Fibroblast of peridontal ligament (primary cell): Measurements from ENCODE around the gene EEPD1.
"Not testable (repeated sequence)": the region's sequence is repeated elsewhere in the genome, so short reads cannot be mapped to it uniquely, and the experiment has no call there.

Experiments
- DNase-seq: peaks from one replicate; pipeline ENCODE4 v3.0.0-alpha.2; 2010; ENCODE audit errors: extremely low read depth

Gene EEPD1

GRCh38 chr7:36152756-36153570 is at the start of gene EEPD1:
EEPD1 (plus strand) TSS chr7:36153254; CDS start chr7:36154325, 1,071 bp downstream.
- DNase-seq = peak; percentile 98

- DNase-seq = no peak
Measured at GRCh38 chr7:36103837-36104561, 49.1 kb upstream of the EEPD1 start.

- not testable (repeated sequence) for DNase-seq
Measured at GRCh38 chr7:36106972-36107908, 45.8 kb upstream of the EEPD1 start.

- no peak for DNase-seq
Measured at GRCh38 chr7:36107926-36108631, 45.0 kb upstream of the EEPD1 start.

GRCh38 chr7:36109013-36109627 is 43.9 kb upstream of the EEPD1 start:
- DNase-seq = no peak

- no peak for DNase-seq
Measured at GRCh38 chr7:36110584-36110983, 42.5 kb upstream of the EEPD1 start.

- no peak for DNase-seq
Measured at GRCh38 chr7:36112969-36113368, 40.1 kb upstream of the EEPD1 start.

- no peak for DNase-seq
Measured at GRCh38 chr7:36114355-36114754, 38.7 kb upstream of the EEPD1 start.

- peak; percentile 91 for DNase-seq
Measured at GRCh38 chr7:36115448-36116321, 37.4 kb upstream of the EEPD1 start.

GRCh38 chr7:36116347-36117202 is 36.5 kb upstream of the EEPD1 start:
- DNase-seq = no peak

GRCh38 chr7:36117203-36117840 is 35.7 kb upstream of the EEPD1 start:
- DNase-seq = no peak

GRCh38 chr7:36118344-36118743 is 34.7 kb upstream of the EEPD1 start:
- no peak for DNase-seq

GRCh38 chr7:36119005-36119706 is 33.9 kb upstream of the EEPD1 start:
- DNase-seq = peak; percentile 100

- not testable (repeated sequence) for DNase-seq
Measured at GRCh38 chr7:36119983-36120646, 32.9 kb upstream of the EEPD1 start.

GRCh38 chr7:36125630-36126029 is 27.4 kb upstream of the EEPD1 start:
- DNase-seq = not testable (repeated sequence)

- no peak for DNase-seq
Measured at GRCh38 chr7:36127075-36127740, 25.8 kb upstream of the EEPD1 start.
